WTC11 (cell line): ENCODE measurements around the gene PEAK3. TPM values are rescaled to one million over a fixed set of nuclear protein-coding genes. Genes with fewer than 3 reads are reported as not detected.

Experiments
- ATAC-seq: fragments of 200-7000 bp; cut with Tn5 transposase; 2 replicates; pipeline ENCODE4 v1.10.0; 2021; ENCODE audit warnings: mild to moderate bottlenecking, moderate library complexity
- CTCF ChIA-PET: fragments of 300-600 bp; sonication (Branson Sonifier 250); formaldehyde crosslinking; loops from one replicate; lab custom pipeline; 2021; ENCODE audit warnings: antibody characterized with exemption; lab: Charles Lee
- POLR2A ChIA-PET: fragments of 350-600 bp; sonication (Branson Sonifier 250); formaldehyde crosslinking; loops from one replicate; lab custom pipeline; 2021; ENCODE audit warnings: antibody characterized with exemption; lab: Charles Lee
- DNase-seq: peaks from one replicate; pipeline ENCODE4 v3.0.0; 2021; ENCODE audit warnings: low spot score
- H3K27ac Mint-ChIP-seq: 2 replicates; pipeline ENCODE4 v1.8.0; 2021; ENCODE audit warnings: mixed read lengths
- H3K27me3 Mint-ChIP-seq: 2 replicates; pipeline ENCODE4 v1.8.0; 2021; ENCODE audit warnings: low read depth, mild to moderate bottlenecking, moderate library complexity, mixed read lengths
- H3K36me3 Mint-ChIP-seq: 2 replicates; pipeline ENCODE4 v1.8.0; 2021; ENCODE audit warnings: mixed read lengths
- H3K4me1 Mint-ChIP-seq: 2 replicates; pipeline ENCODE4 v1.8.0; 2022; ENCODE audit warnings: mixed read lengths
- H3K4me3 Mint-ChIP-seq: 2 replicates; pipeline ENCODE4 v1.8.0; 2021; ENCODE audit warnings: mild to moderate bottlenecking, moderate library complexity, mixed read lengths
- H3K9me3 Mint-ChIP-seq: 2 replicates; pipeline ENCODE4 v1.8.0; 2021; ENCODE audit warnings: mixed read lengths
- FOXP1 ChIP-seq: sonication (generic); formaldehyde crosslinking; IDR thresholded peaks from 2 replicates; pipeline ENCODE4 v1.8.0; 2022; ENCODE audit warnings: missing genetic modification reagents, mild to moderate bottlenecking, moderate library complexity, borderline replicate concordance
- MXD4 ChIP-seq: fragments of 250-450 bp; sonication (Bioruptor Pico); IDR thresholded peaks from 2 replicates; pipeline ENCODE4 v1.8.0; 2021; ENCODE audit warnings: mild to moderate bottlenecking, moderate library complexity, borderline replicate concordance
- NFATC4 ChIP-seq: fragments of 250-450 bp; sonication (Bioruptor Pico); IDR thresholded peaks from 2 replicates; pipeline ENCODE4 v1.9.0; 2021; ENCODE audit warnings: mild to moderate bottlenecking
- NR1H2 ChIP-seq: sonication (generic); formaldehyde crosslinking; IDR thresholded peaks from 2 replicates; pipeline ENCODE4 v1.9.0; 2021; ENCODE audit warnings: mild to moderate bottlenecking, moderate library complexity, missing genetic modification reagents
- PRRX2 ChIP-seq: fragments of 250-450 bp; sonication (Bioruptor Pico); IDR thresholded peaks from 2 replicates; pipeline ENCODE4 v1.8.0; 2021; ENCODE audit warnings: mild to moderate bottlenecking
- TEAD4 ChIP-seq: sonication (generic); formaldehyde crosslinking; IDR thresholded peaks from 2 replicates; pipeline ENCODE4 v1.8.0; 2022; ENCODE audit warnings: mild to moderate bottlenecking, missing genetic modification reagents
- ZNF138 ChIP-seq: sonication (generic); formaldehyde crosslinking; conservative IDR thresholded peaks from 2 replicates; pipeline ENCODE4 v1.8.1; 2022; ENCODE audit warnings: mild to moderate bottlenecking, moderate library complexity, missing genetic modification reagents
- total RNA-seq: library from RNA; stranded (reverse); gene quantifications from 3 replicates; pipeline ENCODE4 v1.2.3, GENCODE V29; 2021
- TF ChIP-seq, protein P1 (sequence below): sonication (generic); formaldehyde crosslinking; IDR thresholded peaks from 2 replicates; pipeline ENCODE4 v1.8.1; 2023; ENCODE audit warnings: mild to moderate bottlenecking, missing genetic modification reagents
- TF ChIP-seq, protein P2 (sequence below): sonication (generic); formaldehyde crosslinking; IDR thresholded peaks from 2 replicates; pipeline ENCODE4 v1.8.1; 2022; ENCODE audit warnings: missing genetic modification reagents, borderline replicate concordance
- TF ChIP-seq, protein P3 (sequence below): fragments of 250-450 bp; sonication (Bioruptor Pico); IDR thresholded peaks from 2 replicates; pipeline ENCODE4 v1.9.0; 2021; ENCODE audit warnings: mild to moderate bottlenecking
- TF ChIP-seq, protein P4 (sequence below): fragments of 250-450 bp; sonication (Bioruptor Pico); IDR thresholded peaks from 2 replicates; pipeline ENCODE4 v1.9.0; 2021; ENCODE audit warnings: moderate library complexity, mild to moderate bottlenecking, inconsistent platforms, borderline replicate concordance
- TF ChIP-seq, protein P5 (sequence below): sonication (generic); formaldehyde crosslinking; IDR thresholded peaks from 2 replicates; pipeline ENCODE4 v1.8.0; 2022; ENCODE audit warnings: missing genetic modification reagents
- TF ChIP-seq, protein P6 (sequence below): sonication (generic); formaldehyde crosslinking; IDR thresholded peaks from 2 replicates; pipeline ENCODE4 v1.8.1; 2023; ENCODE audit warnings: mild to moderate bottlenecking, moderate library complexity, missing genetic modification reagents

Gene PEAK3
- total RNA-seq, 1 experiment from 2014 or later = not detected

DNA sequence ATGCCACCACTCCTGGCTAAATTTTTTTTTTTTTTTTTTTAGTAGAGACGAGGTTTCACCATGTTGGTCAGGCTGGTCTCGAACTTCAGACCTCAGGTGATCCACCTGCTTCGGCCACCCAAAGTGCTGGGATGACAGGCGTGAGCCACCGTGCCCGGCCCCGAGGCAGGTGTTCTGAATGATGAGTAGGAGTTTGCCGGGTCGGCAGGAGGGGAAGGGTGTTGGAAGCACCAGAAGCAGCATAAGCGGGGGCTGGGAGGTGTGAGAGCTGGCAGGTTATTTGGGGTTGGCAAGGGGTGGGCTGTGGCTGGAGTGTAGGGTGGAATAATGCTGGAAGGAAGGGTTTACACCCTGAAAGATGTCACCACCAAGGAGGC lies 48.3 kb upstream of the PEAK3 start (continued):
- TF ChIP-seq, protein P1, sequence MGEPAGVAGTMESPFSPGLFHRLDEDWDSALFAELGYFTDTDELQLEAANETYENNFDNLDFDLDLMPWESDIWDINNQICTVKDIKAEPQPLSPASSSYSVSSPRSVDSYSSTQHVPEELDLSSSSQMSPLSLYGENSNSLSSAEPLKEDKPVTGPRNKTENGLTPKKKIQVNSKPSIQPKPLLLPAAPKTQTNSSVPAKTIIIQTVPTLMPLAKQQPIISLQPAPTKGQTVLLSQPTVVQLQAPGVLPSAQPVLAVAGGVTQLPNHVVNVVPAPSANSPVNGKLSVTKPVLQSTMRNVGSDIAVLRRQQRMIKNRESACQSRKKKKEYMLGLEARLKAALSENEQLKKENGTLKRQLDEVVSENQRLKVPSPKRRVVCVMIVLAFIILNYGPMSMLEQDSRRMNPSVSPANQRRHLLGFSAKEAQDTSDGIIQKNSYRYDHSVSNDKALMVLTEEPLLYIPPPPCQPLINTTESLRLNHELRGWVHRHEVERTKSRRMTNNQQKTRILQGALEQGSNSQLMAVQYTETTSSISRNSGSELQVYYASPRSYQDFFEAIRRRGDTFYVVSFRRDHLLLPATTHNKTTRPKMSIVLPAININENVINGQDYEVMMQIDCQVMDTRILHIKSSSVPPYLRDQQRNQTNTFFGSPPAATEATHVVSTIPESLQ = no peak
- TF ChIP-seq NR1H2 (CRISPR knock-in tag) (no peak), MXD4 (CRISPR knock-in tag) (no peak)
- TF ChIP-seq, protein P2, sequence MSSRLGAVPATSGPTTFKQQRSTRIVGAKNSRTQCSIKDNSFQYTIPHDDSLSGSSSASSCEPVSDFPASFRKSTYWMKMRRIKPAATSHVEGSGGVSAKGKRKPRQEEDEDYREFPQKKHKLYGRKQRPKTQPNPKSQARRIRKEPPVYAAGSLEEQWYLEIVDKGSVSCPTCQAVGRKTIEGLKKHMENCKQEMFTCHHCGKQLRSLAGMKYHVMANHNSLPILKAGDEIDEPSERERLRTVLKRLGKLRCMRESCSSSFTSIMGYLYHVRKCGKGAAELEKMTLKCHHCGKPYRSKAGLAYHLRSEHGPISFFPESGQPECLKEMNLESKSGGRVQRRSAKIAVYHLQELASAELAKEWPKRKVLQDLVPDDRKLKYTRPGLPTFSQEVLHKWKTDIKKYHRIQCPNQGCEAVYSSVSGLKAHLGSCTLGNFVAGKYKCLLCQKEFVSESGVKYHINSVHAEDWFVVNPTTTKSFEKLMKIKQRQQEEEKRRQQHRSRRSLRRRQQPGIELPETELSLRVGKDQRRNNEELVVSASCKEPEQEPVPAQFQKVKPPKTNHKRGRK = no peak
- TF ChIP-seq, protein P3, sequence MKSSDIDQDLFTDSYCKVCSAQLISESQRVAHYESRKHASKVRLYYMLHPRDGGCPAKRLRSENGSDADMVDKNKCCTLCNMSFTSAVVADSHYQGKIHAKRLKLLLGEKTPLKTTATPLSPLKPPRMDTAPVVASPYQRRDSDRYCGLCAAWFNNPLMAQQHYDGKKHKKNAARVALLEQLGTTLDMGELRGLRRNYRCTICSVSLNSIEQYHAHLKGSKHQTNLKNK (CRISPR knock-in tag) = no peak
- TF ChIP-seq, all 79 proteins: peak for 0

DNA sequence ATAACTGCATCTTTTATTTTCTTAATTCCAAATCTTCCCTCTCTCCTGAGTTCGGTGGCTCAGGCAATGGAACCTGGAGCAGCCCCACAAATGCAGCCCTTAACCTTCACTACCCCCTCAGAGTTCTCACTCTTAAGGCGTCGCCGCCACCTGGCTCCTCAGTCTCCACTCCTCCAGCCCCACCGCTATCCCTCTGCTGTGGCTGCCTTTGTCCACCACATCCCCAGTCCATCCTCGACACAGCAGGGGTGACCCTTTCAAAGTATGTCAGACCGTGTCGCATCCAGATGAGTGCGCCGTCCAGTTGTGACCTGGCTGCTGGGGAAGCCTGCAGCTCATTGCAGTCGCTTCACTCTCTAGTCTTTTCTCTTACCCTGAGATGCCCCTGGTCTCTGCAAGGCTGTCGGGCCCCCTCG lies 47.5 kb upstream of the PEAK3 start:
- H3K4me3 Mint-ChIP-seq = peak overlapping the region; percentile 80
- POLR2A ChIA-PET = interaction anchor here (0.6 kb wide), 1 partner anchor 14 kb away, joined by 5 read pairs; no protein-coding TSS in a partner anchor

DNA sequence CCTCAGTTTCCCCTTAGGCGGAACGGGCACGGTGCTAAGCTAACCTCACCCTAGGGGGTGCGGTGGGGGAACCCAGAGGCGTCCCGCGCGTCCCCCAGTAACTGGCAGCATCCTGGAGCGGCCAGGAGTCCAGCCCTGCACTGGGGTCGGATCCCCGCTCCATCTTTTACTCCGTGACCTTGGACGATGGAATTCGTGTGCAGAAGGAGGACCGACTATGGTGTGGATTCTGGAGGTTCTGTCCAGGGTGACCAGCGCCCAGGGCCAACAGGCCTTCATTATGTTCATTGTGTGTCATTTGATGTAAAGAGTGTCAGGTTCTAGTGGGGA lies 47.1 kb upstream of the PEAK3 start:
- no peaks in the 10 kb centered on the region for H3K9me3 Mint-ChIP-seq
- peak overlapping the region; percentile 80 for H3K4me3 Mint-ChIP-seq

More for the DNA sequence above, 47.5 kb upstream of the PEAK3 start:
- DNase-seq (no peak), ATAC-seq (no peak)
- Mint-ChIP-seq H3K36me3 (peaks cover 6% of the 10 kb centered on the region), H3K27me3 (no peaks in the 10 kb centered on the region), H3K9me3 (no peaks in the 10 kb centered on the region), H3K4me1 (peaks cover 41% of the 10 kb centered on the region), H3K27ac (peak overlapping the region; percentile 93)
- CTCF ChIA-PET = interaction anchor here (1.2 kb wide), 1 partner anchor 14 kb away, joined by 5 read pairs; no protein-coding TSS in a partner anchor
- no peak for TF ChIP-seq TEAD4 (CRISPR knock-in tag)
- TF ChIP-seq ZNF138 (CRISPR knock-in tag) = no peak
- TF ChIP-seq, protein P4, sequence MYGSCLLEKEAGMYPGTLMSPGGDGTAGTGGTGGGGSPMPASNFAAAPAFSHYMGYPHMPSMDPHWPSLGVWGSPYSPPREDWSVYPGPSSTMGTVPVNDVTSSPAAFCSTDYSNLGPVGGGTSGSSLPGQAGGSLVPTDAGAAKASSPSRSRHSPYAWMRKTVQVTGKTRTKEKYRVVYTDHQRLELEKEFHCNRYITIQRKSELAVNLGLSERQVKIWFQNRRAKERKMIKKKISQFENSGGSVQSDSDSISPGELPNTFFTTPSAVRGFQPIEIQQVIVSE (CRISPR knock-in tag) = no peak
- TF ChIP-seq, protein P1 = no peak
- TF ChIP-seq NFATC4 (CRISPR knock-in tag) = no peak

More for the DNA sequence above, 47.1 kb upstream of the PEAK3 start:
- POLR2A ChIA-PET = no interaction called here
- CTCF ChIA-PET = interaction anchor here (1.2 kb wide), 1 partner anchor 13 kb away, joined by 5 read pairs; no protein-coding TSS in a partner anchor
- Mint-ChIP-seq H3K27ac (peak overlapping the region; percentile 93), H3K27me3 (no peaks in the 10 kb centered on the region), H3K36me3 (peaks cover 9% of the 10 kb centered on the region), H3K4me1 (peaks cover 41% of the 10 kb centered on the region)
- ATAC-seq (no peak), DNase-seq (no peak)
- TF ChIP-seq, protein P5, sequence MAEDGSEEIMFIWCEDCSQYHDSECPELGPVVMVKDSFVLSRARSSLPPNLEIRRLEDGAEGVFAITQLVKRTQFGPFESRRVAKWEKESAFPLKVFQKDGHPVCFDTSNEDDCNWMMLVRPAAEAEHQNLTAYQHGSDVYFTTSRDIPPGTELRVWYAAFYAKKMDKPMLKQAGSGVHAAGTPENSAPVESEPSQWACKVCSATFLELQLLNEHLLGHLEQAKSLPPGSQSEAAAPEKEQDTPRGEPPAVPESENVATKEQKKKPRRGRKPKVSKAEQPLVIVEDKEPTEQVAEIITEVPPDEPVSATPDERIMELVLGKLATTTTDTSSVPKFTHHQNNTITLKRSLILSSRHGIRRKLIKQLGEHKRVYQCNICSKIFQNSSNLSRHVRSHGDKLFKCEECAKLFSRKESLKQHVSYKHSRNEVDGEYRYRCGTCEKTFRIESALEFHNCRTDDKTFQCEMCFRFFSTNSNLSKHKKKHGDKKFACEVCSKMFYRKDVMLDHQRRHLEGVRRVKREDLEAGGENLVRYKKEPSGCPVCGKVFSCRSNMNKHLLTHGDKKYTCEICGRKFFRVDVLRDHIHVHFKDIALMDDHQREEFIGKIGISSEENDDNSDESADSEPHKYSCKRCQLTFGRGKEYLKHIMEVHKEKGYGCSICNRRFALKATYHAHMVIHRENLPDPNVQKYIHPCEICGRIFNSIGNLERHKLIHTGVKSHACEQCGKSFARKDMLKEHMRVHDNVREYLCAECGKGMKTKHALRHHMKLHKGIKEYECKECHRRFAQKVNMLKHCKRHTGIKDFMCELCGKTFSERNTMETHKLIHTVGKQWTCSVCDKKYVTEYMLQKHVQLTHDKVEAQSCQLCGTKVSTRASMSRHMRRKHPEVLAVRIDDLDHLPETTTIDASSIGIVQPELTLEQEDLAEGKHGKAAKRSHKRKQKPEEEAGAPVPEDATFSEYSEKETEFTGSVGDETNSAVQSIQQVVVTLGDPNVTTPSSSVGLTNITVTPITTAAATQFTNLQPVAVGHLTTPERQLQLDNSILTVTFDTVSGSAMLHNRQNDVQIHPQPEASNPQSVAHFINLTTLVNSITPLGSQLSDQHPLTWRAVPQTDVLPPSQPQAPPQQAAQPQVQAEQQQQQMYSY (CRISPR knock-in tag) = peak; percentile 52; the same call in 1 of the 2 replicates
- TF ChIP-seq, protein P6, sequence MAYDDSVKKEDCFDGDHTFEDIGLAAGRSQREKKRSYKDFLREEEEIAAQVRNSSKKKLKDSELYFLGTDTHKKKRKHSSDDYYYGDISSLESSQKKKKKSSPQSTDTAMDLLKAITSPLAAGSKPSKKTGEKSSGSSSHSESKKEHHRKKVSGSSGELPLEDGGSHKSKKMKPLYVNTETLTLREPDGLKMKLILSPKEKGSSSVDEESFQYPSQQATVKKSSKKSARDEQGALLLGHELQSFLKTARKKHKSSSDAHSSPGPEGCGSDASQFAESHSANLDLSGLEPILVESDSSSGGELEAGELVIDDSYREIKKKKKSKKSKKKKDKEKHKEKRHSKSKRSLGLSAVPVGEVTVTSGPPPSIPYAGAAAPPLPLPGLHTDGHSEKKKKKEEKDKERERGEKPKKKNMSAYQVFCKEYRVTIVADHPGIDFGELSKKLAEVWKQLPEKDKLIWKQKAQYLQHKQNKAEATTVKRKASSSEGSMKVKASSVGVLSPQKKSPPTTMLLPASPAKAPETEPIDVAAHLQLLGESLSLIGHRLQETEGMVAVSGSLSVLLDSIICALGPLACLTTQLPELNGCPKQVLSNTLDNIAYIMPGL (CRISPR knock-in tag) = no peak
- TF ChIP-seq PRRX2 (CRISPR knock-in tag) (no peak), FOXP1 (CRISPR knock-in tag) (0 out of 2 replicates have a peak, but pooled peaks have one; percentile 8)
